ENCODE results near the gene PTK6.

PTK6 gene

DNA sequence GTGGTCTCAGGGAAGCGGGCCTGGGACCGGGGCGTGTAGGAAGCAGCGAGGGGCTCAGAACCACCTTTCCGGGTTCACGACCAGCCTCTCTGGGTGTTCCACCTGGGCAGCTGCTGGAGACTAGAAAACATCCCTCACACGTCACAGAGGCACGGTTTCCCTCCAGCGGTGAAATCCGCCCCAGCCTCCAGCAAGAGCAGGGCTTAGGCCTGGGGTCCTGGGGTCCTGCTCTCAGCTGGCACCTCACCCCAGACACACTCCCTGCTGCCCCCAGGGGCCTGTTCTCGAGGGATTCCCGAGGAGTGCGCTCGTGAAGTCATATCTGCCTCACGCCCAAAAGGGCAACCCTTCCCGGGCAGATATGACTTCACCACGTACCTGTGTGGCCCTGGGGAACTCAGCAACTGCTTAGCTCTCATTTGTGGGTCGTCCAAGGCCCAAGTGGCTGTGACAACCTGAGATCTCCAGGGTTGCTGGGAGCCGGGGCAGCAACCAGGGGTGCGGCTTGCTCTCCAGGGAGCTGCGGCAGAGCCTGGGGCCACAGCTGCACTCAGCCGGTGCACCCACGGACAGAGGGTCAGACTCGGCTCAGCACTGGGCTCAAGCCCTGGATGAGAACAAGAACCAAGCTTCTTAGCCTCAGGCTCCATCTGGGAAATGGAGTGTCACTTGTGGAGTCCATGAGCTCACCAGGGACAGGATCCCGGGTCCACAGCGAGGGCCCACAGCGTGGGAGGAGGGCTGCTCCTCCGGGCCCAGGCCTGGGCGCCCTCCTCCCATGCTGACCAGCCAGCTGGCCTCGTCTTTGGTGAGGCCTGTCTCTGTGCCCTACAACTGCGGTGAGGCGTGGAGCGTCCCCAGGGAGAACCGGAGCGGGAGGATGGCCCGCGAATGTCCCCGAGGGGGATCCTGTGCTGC, 17.4 kb upstream of the PTK6 start:
- H3K27ac Mint-ChIP-seq: peak overlapping the region; percentile 76
- peak; percentile 69 for ATAC-seq
- H3K36me3 Mint-ChIP-seq: peaks cover 10% of the 10 kb centered on the region
- H3K4me3 Mint-ChIP-seq: peak overlapping the region; percentile 77
- peaks cover 44% of the 10 kb centered on the region for H3K4me1 Mint-ChIP-seq
- H3K9me3 Mint-ChIP-seq: peaks cover 3% of the 10 kb centered on the region
- peaks cover 16% of the 10 kb centered on the region for H3K27me3 Mint-ChIP-seq

DNA sequence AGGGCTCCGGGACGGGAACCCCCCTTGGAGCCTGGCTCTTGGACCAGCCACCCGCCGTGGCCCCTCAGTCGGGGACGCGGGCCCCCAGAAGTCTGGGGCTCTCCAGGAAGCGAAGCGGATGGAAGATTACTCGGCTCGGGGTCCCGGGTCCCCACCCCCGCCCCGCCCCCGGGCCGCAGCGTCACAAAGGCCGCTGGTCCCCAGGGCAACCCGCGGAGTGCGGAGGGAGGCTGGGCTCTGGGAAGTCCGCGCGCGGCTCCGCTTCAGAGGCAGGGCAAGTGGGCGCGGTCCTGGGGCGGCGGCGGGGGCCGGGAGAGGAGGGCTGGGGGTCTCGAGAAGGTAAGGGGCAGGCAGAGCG, 16.7 kb upstream of the PTK6 start, which contains the start of gene FNDC11:
Gene FNDC11, plus strand, starts transcription at position 227 of the 358 bp plus-strand sequence. CDS start 1,505 bp downstream, outside the sequence.
- Mint-ChIP-seq H3K4me3 (peak within 1 kb of the TSS; percentile 77), H3K36me3 (peaks cover 4% of the 10 kb centered on the region), H3K27ac (peak within 1 kb of the TSS; percentile 76), H3K4me1 (peaks cover 52% of the 10 kb centered on the region), H3K27me3 (peaks cover 23% of the 10 kb centered on the region), H3K9me3 (no peaks in the 10 kb centered on the region)
- peak; percentile 67 for ATAC-seq

DNA sequence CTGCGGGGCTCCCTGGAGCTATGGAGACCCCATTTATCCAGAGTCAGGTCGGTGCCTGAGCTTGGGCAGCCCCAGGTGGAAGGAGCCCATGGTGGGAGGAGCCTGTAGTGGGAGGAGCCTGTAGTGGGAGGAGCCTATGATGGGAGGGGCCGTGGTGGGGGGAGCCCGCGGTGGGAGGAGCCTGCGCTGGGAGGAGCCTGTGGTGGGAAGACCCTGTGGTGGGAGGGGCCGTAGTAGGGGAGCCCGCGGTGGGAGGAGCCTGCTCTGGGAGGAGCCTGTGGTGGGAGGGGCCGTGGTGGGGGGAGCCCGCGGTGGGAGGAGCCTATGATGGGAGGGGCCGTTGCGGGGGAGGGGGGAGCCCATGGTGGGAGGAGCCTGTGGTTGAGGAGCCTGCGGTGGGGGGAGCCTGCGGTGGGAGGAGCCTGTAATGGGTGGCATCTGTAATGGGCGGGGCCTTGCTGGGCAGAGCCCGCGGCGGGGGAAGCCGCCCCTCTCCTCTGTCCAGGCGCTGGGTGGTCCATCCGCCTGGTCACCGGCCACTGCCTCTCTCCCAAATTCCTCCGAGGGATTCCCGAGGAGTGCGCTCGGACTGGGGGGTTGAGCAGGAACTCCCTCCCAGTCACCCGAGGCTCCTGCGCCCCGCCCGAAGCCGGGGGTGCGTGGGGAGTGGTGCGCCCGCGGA, 16.2 kb upstream of the PTK6 start:
- peak overlapping the region; percentile 76 for H3K27ac Mint-ChIP-seq
- no peaks in the 10 kb centered on the region for H3K9me3 Mint-ChIP-seq
- peaks cover 57% of the 10 kb centered on the region for H3K4me1 Mint-ChIP-seq
- peaks cover 24% of the 10 kb centered on the region for H3K27me3 Mint-ChIP-seq
- peak; percentile 65 for ATAC-seq
- no peaks in the 10 kb centered on the region for H3K36me3 Mint-ChIP-seq
- peak overlapping the region; percentile 77 for H3K4me3 Mint-ChIP-seq

- Mint-ChIP-seq H3K27ac (peak overlapping the region; percentile 76), H3K27me3 (peaks cover 24% of the 10 kb centered on the region), H3K4me3 (peak overlapping the region; percentile 77), H3K9me3 (no peaks in the 10 kb centered on the region), H3K4me1 (peaks cover 57% of the 10 kb centered on the region), H3K36me3 (no peaks in the 10 kb centered on the region)
- ATAC-seq: peak; percentile 56
These were observed 15.5 kb upstream of the PTK6 start for GRCh38 chr20:63552481-63553249.

- Mint-ChIP-seq H3K4me3 (no peak overlapping the region), H3K9me3 (no peaks in the 10 kb centered on the region), H3K4me1 (peaks cover 65% of the 10 kb centered on the region), H3K27ac (no peak overlapping the region), H3K36me3 (no peaks in the 10 kb centered on the region), H3K27me3 (peaks cover 32% of the 10 kb centered on the region)
- ATAC-seq: no peak
These were observed 13.9 kb upstream of the PTK6 start for GRCh38 chr20:63551068-63551467.

DNA sequence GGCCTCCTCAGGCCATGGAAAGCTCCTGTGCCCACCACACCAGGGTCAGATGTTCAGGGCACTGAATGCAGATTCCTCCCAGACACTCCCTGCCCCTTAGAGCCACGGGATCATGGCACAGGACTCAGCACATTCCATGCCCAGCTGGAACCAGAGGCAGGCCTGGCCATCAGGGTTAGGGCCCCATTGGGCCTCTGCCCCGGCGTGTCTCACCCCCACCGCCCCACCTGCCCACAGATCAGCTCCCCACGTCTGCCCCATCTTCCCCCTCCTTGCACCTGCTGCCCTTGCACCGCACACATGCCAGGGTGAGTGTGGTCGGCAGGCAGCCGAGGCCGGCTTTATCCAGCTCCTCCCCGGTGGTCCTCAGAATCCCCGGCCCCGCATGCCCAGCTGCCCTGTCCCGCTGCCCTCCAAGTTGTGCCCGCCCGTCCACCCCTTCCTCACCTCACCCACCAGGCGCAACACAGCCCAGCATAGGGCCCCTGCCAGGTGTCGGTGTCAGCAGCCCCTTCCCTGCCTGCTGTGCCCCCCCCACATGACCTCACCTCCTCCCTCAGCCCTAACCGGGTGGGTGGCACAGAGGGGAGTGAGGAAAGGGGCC, 12.6 kb upstream of the PTK6 start:
- no peak for ATAC-seq
- Mint-ChIP-seq H3K36me3 (no peaks in the 10 kb centered on the region), H3K9me3 (no peaks in the 10 kb centered on the region), H3K27ac (peak overlapping the region; percentile 63), H3K4me3 (peak overlapping the region; percentile 43), H3K4me1 (peaks cover 70% of the 10 kb centered on the region), H3K27me3 (peaks cover 32% of the 10 kb centered on the region)

- Mint-ChIP-seq H3K4me3 (peak overlapping the region; percentile 43), H3K27me3 (peaks cover 32% of the 10 kb centered on the region), H3K27ac (peak overlapping the region; percentile 63), H3K4me1 (peaks cover 71% of the 10 kb centered on the region), H3K36me3 (no peaks in the 10 kb centered on the region), H3K9me3 (no peaks in the 10 kb centered on the region)
- no peak for ATAC-seq
These were observed 11.8 kb upstream of the PTK6 start for GRCh38 chr20:63549019-63549418.

DNA sequence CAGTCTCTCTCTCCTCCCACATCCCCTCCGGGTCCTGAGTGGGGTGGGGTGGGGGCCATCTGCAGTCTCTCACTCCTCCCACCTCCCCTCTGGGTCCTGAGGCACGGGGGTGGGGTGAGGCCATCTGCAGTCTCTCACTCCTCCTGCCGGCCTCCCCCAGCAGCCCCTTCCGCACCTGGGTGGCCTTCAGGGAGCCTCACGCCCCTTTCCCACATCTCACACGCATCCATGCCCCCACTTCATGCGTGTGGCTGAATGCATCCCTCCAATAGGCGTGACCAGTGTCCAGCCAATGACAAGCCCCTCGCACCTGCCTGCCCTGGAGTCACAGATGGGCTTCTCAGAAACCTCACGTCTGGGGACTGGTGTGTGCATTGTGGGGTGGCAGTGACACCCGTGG, 11.4 kb upstream of the PTK6 start:
- Mint-ChIP-seq H3K4me3 (no peak overlapping the region), H3K9me3 (no peaks in the 10 kb centered on the region), H3K27ac (no peak overlapping the region), H3K36me3 (no peaks in the 10 kb centered on the region), H3K4me1 (peaks cover 76% of the 10 kb centered on the region), H3K27me3 (peaks cover 32% of the 10 kb centered on the region)
- no peak for ATAC-seq

DNA sequence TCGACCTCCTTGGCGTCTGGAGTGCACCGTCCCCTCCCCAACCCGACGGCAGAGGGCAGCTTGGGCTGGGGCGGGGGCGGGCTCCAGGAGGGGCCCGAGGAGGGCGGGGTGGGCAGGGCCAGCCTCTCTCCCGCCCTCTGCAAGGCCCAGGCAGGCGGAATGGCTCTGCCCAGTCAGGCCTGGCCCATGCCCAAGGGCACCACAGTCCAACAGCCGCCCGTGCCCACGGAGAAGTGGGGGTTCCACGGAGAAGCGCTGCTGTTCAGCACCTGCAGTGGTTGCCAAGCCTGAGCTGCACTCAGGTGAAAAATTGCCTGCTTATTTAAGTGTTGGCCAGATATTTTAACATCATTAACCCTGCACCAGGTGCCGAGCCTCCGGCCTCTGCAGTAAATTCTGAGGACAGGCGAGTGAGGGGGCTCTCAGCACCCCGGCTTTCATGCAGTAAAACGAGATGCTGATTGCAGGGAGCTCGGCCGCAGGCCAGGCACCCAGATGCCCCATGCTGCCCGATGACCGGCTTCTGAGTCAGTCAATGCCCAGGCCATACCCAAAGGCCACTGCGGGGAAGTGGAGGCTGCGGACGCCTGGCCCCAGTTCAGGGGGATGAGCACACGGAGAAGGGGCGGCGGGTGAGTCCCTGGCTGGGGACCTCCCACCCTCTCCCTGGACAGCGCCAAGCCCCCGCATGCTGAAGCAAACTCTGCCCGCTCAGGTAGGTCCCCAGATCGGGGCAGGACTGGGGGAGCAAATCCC, 10.7 kb upstream of the PTK6 start, which contains the start of gene SRMS:
Gene SRMS, minus strand, starts transcription at position 25 of the 756 bp plus-strand sequence. CDS start 286 bp downstream, outside the sequence.
- Mint-ChIP-seq H3K4me1 (peaks cover 78% of the 10 kb centered on the region), H3K36me3 (no peaks in the 10 kb centered on the region), H3K4me3 (no peak within 1 kb of the TSS), H3K27me3 (peaks cover 32% of the 10 kb centered on the region), H3K27ac (no peak within 1 kb of the TSS), H3K9me3 (no peaks in the 10 kb centered on the region)
- ATAC-seq: no peak

GRCh38 chr20:63546956-63547724, 10.0 kb upstream of the PTK6 start:
- H3K4me3 Mint-ChIP-seq: no peak overlapping the region
- no peaks in the 10 kb centered on the region for H3K36me3 Mint-ChIP-seq
- no peaks in the 10 kb centered on the region for H3K9me3 Mint-ChIP-seq
- H3K27ac Mint-ChIP-seq: no peak overlapping the region
- H3K27me3 Mint-ChIP-seq: peaks cover 32% of the 10 kb centered on the region
- no peak for ATAC-seq
- peaks cover 78% of the 10 kb centered on the region for H3K4me1 Mint-ChIP-seq

GRCh38 chr20:63546256-63546955, 9.2 kb upstream of the PTK6 start:
- Mint-ChIP-seq H3K4me3 (no peak overlapping the region), H3K27me3 (peaks cover 32% of the 10 kb centered on the region), H3K27ac (no peak overlapping the region), H3K4me1 (peaks cover 77% of the 10 kb centered on the region), H3K9me3 (no peaks in the 10 kb centered on the region), H3K36me3 (no peaks in the 10 kb centered on the region)
- no peak for ATAC-seq

DNA sequence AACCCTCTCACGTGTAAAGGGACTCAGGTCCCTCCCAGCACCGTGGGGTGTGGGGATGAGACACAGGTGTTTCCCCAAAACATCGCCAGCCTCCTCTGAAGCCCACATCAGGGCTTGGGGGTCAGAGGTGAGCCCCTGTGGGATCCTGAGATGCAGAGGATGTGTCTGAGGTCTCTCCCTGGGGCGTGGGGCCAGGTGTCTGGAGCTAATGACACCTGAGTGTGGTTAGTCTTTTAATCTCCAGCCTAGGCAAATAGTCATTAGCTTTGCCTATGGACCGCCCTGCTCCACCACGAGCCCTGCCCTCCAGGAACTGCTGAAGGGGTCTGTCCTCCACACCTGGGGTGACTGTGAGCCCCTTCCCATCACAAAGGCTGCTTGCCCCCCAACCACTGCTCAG, 8.6 kb upstream of the PTK6 start:
- H3K4me3 Mint-ChIP-seq: no peak overlapping the region
- peaks cover 28% of the 10 kb centered on the region for H3K27me3 Mint-ChIP-seq
- H3K9me3 Mint-ChIP-seq: no peaks in the 10 kb centered on the region
- ATAC-seq: no peak
- peak overlapping the region; percentile 1 for H3K27ac Mint-ChIP-seq
- no peaks in the 10 kb centered on the region for H3K36me3 Mint-ChIP-seq
- peaks cover 72% of the 10 kb centered on the region for H3K4me1 Mint-ChIP-seq

- ATAC-seq: no peak
- H3K36me3 Mint-ChIP-seq: no peaks in the 10 kb centered on the region
- H3K4me1 Mint-ChIP-seq: peaks cover 72% of the 10 kb centered on the region
- H3K9me3 Mint-ChIP-seq: no peaks in the 10 kb centered on the region
- no peak overlapping the region for H3K4me3 Mint-ChIP-seq
- H3K27me3 Mint-ChIP-seq: peaks cover 21% of the 10 kb centered on the region
- peak overlapping the region; percentile 1 for H3K27ac Mint-ChIP-seq
These were observed 7.9 kb upstream of the PTK6 start for GRCh38 chr20:63544958-63545516.
